Stomach smooth muscle (tissue), 2 donors: ENCODE measurements around the gene NTNG1.

Source experiments
- H3K27ac ChIP-seq: one replicate; pipeline ENCODE4 v1.7.0; 2013; ENCODE audit warnings: mild to moderate bottlenecking, low read length, inconsistent platforms
- H3K27me3 ChIP-seq, 2 donors: one replicate each; pipeline ENCODE4 v1.7.0; 2013; ENCODE audit warnings: low read length in 2 of 2; ENCODE audit not compliant: insufficient read depth in 2 of 2, control insufficient read depth in 1 of 2
- H3K36me3 ChIP-seq, 2 donors: one replicate each; pipeline ENCODE4 v1.7.0; 2013; ENCODE audit warnings: low read length in 2 of 2; ENCODE audit not compliant: control insufficient read depth in 2 of 2, insufficient read depth in 2 of 2
- H3K4me1 ChIP-seq: one replicate; pipeline ENCODE4 v1.7.0; 2013; ENCODE audit warnings: low read length; ENCODE audit not compliant: control insufficient read depth, insufficient read depth
- H3K4me3 ChIP-seq, 2 donors: one replicate each; pipeline ENCODE4 v1.7.0; 2013; ENCODE audit warnings: low read length in 2 of 2
- H3K9ac ChIP-seq, 2 donors: one replicate each; pipeline ENCODE4 v1.7.0; 2013; ENCODE audit warnings: low read length in 2 of 2, mild to moderate bottlenecking in 1 of 2
- H3K9me3 ChIP-seq, 2 donors: one replicate each; pipeline ENCODE4 v1.7.0; 2013; ENCODE audit warnings: low read length in 2 of 2; ENCODE audit not compliant: control insufficient read depth in 2 of 2
- donor health status: healthy.
- donor health status: Pancreatic carcinoma.

The NTNG1 gene

GRCh38 chr1:107286125-107286524, 145.3 kb downstream of the NTNG1 start:
- H3K27ac ChIP-seq: no peak overlapping the region
- no peak overlapping the region for H3K4me3 ChIP-seq
- H3K27me3 ChIP-seq: no peaks in the 10 kb centered on the region
- no peaks in the 10 kb centered on the region for H3K9me3 ChIP-seq
- H3K9ac ChIP-seq: no peak overlapping the region
- H3K4me1 ChIP-seq: no peaks in the 10 kb centered on the region
- no peaks in the 10 kb centered on the region for H3K36me3 ChIP-seq

GRCh38 chr1:107291987-107292386, 151.1 kb downstream of the NTNG1 start:
- Histone ChIP-seq H3K27me3 (no peaks in the 10 kb centered on the region), H3K27ac (no peak overlapping the region), H3K4me1 (no peaks in the 10 kb centered on the region), H3K9ac (no peak overlapping the region), H3K9me3 (no peaks in the 10 kb centered on the region), H3K36me3 (no peaks in the 10 kb centered on the region), H3K4me3 (no peak overlapping the region)

- H3K9me3 ChIP-seq: no peaks in the 10 kb centered on the region
- no peaks in the 10 kb centered on the region for H3K4me1 ChIP-seq
- no peak overlapping the region for H3K27ac ChIP-seq
- H3K9ac ChIP-seq: no peak overlapping the region
- no peak overlapping the region for H3K4me3 ChIP-seq
- H3K36me3 ChIP-seq: no peaks in the 10 kb centered on the region
- H3K27me3 ChIP-seq: no peaks in the 10 kb centered on the region
Measured at GRCh38 chr1:107293901-107294613, 153.2 kb downstream of the NTNG1 start.

GRCh38 chr1:107294686-107295085, 153.8 kb downstream of the NTNG1 start:
- Histone ChIP-seq H3K9ac (no peak overlapping the region), H3K27me3 (no peaks in the 10 kb centered on the region), H3K9me3 (no peaks in the 10 kb centered on the region), H3K4me3 (no peak overlapping the region), H3K36me3 (no peaks in the 10 kb centered on the region), H3K27ac (no peak overlapping the region), H3K4me1 (no peaks in the 10 kb centered on the region)

- Histone ChIP-seq H3K9me3 (no peaks in the 10 kb centered on the region), H3K9ac (no peak overlapping the region), H3K4me1 (no peaks in the 10 kb centered on the region), H3K36me3 (no peaks in the 10 kb centered on the region), H3K4me3 (no peak overlapping the region), H3K27me3 (no peaks in the 10 kb centered on the region), H3K27ac (no peak overlapping the region)
Measured at GRCh38 chr1:107297681-107298080, 156.8 kb downstream of the NTNG1 start.

- Histone ChIP-seq H3K27me3 (no peaks in the 10 kb centered on the region), H3K27ac (no peak overlapping the region), H3K4me1 (no peaks in the 10 kb centered on the region), H3K36me3 (no peaks in the 10 kb centered on the region), H3K4me3 (no peak overlapping the region), H3K9me3 (no peaks in the 10 kb centered on the region), H3K9ac (no peak overlapping the region)
Measured at GRCh38 chr1:107298526-107298925, 157.7 kb downstream of the NTNG1 start.

- Histone ChIP-seq H3K4me1 (no peaks in the 10 kb centered on the region), H3K27me3 (no peaks in the 10 kb centered on the region), H3K27ac (no peak overlapping the region), H3K4me3 (no peak overlapping the region), H3K9ac (no peak overlapping the region), H3K36me3 (no peaks in the 10 kb centered on the region), H3K9me3 (no peaks in the 10 kb centered on the region)
Measured at GRCh38 chr1:107299521-107299920, 158.7 kb downstream of the NTNG1 start.

GRCh38 chr1:107309962-107310361, 169.1 kb downstream of the NTNG1 start:
- Histone ChIP-seq H3K4me3 (no peak overlapping the region), H3K9ac (no peak overlapping the region), H3K27ac (no peak overlapping the region), H3K27me3 (no peaks in the 10 kb centered on the region), H3K4me1 (no peaks in the 10 kb centered on the region), H3K36me3 (no peaks in the 10 kb centered on the region), H3K9me3 (no peaks in the 10 kb centered on the region)

GRCh38 chr1:107315652-107316051, 174.8 kb downstream of the NTNG1 start:
- Histone ChIP-seq H3K27ac (no peak overlapping the region), H3K4me1 (no peaks in the 10 kb centered on the region), H3K9ac (no peak overlapping the region), H3K4me3 (no peak overlapping the region), H3K9me3 (no peaks in the 10 kb centered on the region), H3K36me3 (no peaks in the 10 kb centered on the region), H3K27me3 (no peaks in the 10 kb centered on the region)

- H3K9ac ChIP-seq: no peak overlapping the region
- no peaks in the 10 kb centered on the region for H3K9me3 ChIP-seq
- H3K4me3 ChIP-seq: no peak overlapping the region
- H3K27me3 ChIP-seq: no peaks in the 10 kb centered on the region
- no peak overlapping the region for H3K27ac ChIP-seq
- H3K4me1 ChIP-seq: no peaks in the 10 kb centered on the region
- no peaks in the 10 kb centered on the region for H3K36me3 ChIP-seq
Measured at GRCh38 chr1:107318932-107319331, 178.1 kb downstream of the NTNG1 start.

GRCh38 chr1:107323784-107324183, 182.9 kb downstream of the NTNG1 start:
- Histone ChIP-seq H3K9ac (no peak overlapping the region), H3K4me3 (no peak overlapping the region), H3K4me1 (no peaks in the 10 kb centered on the region), H3K27me3 (no peaks in the 10 kb centered on the region), H3K9me3 (no peaks in the 10 kb centered on the region), H3K36me3 (no peaks in the 10 kb centered on the region), H3K27ac (no peak overlapping the region)
